Measurements from ENCODE around the gene TOR1AIP2. TPM values are rescaled to one million over a fixed set of nuclear protein-coding genes. Genes with fewer than 3 reads are reported as not detected.

Gene TOR1AIP2
- total RNA-seq = 92.1 and 179 TPM in 2 replicates

GRCh38 chr1:179877586-179878265, at the start of gene TOR1AIP2:
TOR1AIP2 (minus strand) TSS chr1:179877803; CDS start chr1:179852665, 25,138 bp downstream.
- TF ChIP-seq, protein P1, sequence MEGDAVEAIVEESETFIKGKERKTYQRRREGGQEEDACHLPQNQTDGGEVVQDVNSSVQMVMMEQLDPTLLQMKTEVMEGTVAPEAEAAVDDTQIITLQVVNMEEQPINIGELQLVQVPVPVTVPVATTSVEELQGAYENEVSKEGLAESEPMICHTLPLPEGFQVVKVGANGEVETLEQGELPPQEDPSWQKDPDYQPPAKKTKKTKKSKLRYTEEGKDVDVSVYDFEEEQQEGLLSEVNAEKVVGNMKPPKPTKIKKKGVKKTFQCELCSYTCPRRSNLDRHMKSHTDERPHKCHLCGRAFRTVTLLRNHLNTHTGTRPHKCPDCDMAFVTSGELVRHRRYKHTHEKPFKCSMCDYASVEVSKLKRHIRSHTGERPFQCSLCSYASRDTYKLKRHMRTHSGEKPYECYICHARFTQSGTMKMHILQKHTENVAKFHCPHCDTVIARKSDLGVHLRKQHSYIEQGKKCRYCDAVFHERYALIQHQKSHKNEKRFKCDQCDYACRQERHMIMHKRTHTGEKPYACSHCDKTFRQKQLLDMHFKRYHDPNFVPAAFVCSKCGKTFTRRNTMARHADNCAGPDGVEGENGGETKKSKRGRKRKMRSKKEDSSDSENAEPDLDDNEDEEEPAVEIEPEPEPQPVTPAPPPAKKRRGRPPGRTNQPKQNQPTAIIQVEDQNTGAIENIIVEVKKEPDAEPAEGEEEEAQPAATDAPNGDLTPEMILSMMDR (IDR thresholded peaks at IDR 0.05; ENCODE audit: insufficient read depth, low read depth, low read length) = no peak
- peak; percentile 74 for DNase-seq (ENCODE audit: low read depth)
- H3K4me3 ChIP-seq (ENCODE audit: low read depth, low read length) = peak within 1 kb of the TSS; percentile 90

DNA sequence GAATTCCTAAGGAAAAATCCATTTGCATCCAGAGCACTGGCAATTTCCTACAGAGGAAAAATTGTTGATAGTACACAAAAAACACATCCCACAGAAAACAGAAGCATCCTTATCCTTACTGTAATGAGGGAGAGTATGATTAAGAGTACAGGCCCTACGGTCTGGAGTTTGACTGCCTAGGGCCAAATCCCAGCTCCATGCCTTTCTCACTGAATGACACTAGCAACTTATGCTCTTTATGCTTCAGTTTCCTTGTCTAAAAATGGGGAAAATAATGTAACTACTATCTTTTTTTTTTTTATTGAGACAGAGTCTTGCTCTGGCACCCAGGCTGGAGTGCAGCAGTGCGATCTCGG, 49.2 kb upstream of the TOR1AIP2 start:
- no peak for DNase-seq (ENCODE audit: low read depth)
- no peak overlapping the region for H3K4me3 ChIP-seq (ENCODE audit: low read depth, low read length)
- TF ChIP-seq, protein P1 (IDR thresholded peaks at IDR 0.05; ENCODE audit: insufficient read depth, low read depth, low read length) = no peak

- TF ChIP-seq, protein P1 (IDR thresholded peaks at IDR 0.05; ENCODE audit: insufficient read depth, low read depth, low read length) = no peak
- H3K4me3 ChIP-seq (ENCODE audit: low read depth, low read length) = no peak overlapping the region
- DNase-seq (ENCODE audit: low read depth) = peak; percentile 90
Observed at GRCh38 chr1:179925922-179926849, 48.6 kb upstream of the TOR1AIP2 start.

DNA sequence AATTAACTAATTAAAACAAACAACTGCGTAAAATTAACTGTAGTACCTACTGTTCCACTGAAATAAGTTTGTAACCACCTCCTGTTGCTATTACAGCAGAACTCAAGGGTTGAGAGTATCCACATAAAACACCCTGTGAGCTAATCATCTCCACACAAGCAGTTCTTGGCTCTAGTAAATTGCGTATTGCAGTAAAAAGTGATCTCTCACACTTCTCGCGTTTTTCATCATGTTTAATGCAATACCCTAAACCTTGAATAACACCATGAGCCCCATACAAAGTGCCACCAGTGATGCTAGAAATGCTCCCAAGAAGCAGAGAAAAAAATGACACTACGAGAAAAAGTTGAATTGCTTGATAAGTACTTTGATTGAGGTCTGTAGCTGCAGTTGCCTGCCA, 47.7 kb upstream of the TOR1AIP2 start:
- TF ChIP-seq, protein P1 (IDR thresholded peaks at IDR 0.05; ENCODE audit: insufficient read depth, low read depth, low read length) = no peak
- no peak overlapping the region for H3K4me3 ChIP-seq (ENCODE audit: low read depth, low read length)
- no peak for DNase-seq (ENCODE audit: low read depth)

GRCh38 chr1:179924268-179924667, 46.7 kb upstream of the TOR1AIP2 start:
- TF ChIP-seq, protein P1 (IDR thresholded peaks at IDR 0.05; ENCODE audit: insufficient read depth, low read depth, low read length) = no peak
- no peak overlapping the region for H3K4me3 ChIP-seq (ENCODE audit: low read depth, low read length)
- DNase-seq (ENCODE audit: low read depth) = no peak

GRCh38 chr1:179923029-179923428, 45.4 kb upstream of the TOR1AIP2 start:
- TF ChIP-seq, protein P1 (IDR thresholded peaks at IDR 0.05; ENCODE audit: insufficient read depth, low read depth, low read length) = no peak
- no peak overlapping the region for H3K4me3 ChIP-seq (ENCODE audit: low read depth, low read length)
- DNase-seq (ENCODE audit: low read depth) = no peak

Data from fibroblast of villous mesenchyme (primary cell).